Fibroblast of gingiva (primary cell): ENCODE measurements around the gene MIOS.

Experiments
- DNase-seq: peaks from one replicate; pipeline ENCODE4 v3.0.0-alpha.2; 2011; ENCODE audit warnings: low read depth

The MIOS gene

DNA sequence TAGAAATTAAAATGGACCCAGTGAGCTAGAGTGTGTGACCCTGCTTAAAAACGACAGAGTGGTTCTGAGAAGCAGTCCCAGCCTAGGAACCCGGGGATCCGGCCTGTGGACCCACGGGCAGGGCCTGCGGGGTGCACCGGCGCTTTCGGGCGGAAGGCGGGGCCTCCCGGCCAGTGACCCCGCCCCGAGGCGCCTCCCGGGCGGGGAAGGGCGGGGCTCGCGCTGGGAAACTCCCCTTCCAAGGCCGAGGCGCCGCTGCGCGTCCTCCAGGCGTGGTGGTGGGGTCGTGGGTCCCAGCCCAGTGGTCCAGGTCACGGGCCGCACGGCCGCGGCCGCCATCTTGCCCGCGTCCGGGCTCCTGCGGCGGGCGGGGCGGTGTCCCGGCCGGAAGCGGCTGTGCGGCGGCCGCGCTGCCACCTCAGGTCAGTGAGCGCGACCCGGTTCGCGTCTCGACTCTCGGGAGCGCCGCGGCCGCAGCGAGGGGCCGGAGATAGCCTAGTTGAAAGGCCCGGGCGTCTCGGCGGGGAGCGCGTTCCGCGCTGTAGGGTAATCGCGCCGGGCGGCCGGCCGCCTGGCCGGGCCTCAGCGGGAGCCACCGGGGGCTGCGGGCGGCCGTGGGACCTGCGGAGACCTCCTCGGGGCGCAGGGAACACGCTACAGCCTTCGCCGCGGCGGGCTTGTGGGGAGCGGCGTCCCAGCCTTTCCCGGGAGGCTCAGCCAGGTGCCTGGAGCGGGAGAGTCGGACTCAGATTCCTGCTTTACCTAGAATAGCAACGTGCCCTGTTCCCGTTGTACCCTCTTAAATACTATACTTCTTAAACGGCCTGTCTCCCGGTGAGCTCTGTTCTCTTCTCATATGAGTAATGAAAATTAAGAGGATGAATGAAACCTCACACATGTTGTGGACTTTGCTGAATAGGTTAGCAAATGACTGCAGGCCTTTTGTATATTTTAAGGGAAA lies at the start of gene MIOS:
TSS of gene MIOS (plus strand) at position 234 of the 961 bp plus-strand sequence. CDS start 5,592 bp downstream, outside the sequence.
- peak; percentile 84 for DNase-seq

DNA sequence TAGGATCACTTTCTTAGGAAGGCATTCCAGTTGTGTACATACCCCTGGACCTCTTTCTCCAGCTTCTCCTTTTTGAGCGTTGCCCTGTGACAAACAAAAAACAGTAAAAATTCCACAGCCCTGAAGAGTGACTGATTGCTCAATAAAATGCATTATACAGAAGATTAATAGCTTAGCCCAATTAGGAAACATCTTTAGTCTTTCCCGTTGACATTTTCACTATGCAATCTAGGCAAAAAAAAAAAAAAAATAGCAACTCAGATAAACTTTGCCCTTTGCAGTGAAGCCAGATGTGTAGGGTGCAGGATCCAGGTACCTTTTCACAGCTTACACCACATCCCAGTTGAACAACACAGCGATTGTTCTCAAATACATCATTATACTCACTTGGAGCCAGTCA lies 48.9 kb upstream of the MIOS start:
- DNase-seq = no peak

GRCh38 chr7:7519056-7519455 lies 47.6 kb upstream of the MIOS start:
- no peak for DNase-seq

- DNase-seq = no peak
Measured at GRCh38 chr7:7519528-7519927, 47.2 kb upstream of the MIOS start.

GRCh38 chr7:7521259-7521658 lies 45.4 kb upstream of the MIOS start:
- no peak for DNase-seq

DNA sequence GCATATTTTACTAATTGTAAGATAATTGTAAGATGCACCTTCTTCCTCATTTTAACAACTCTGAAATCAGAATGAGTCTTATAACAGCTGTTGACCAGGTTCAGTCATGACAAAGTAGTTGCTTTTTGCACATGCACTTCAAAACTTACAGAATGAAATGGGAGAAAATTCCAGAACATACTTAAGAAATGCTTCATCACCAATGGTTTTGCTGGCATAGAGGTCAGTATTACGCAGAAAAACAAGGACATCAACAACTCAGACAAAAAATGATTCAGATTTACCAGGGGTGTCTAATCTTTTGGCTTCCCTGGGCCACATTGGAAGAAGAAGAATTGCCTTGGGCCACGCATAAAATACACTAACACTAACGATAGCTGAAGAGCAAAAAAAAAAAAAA lies 44.3 kb upstream of the MIOS start:
- no peak for DNase-seq

- DNase-seq = peak; percentile 31
Measured at GRCh38 chr7:7524121-7524520, 42.6 kb upstream of the MIOS start.

- DNase-seq = no peak
Measured at GRCh38 chr7:7526006-7526405, 40.7 kb upstream of the MIOS start.

GRCh38 chr7:7527047-7527446 lies 39.6 kb upstream of the MIOS start:
- DNase-seq = no peak

GRCh38 chr7:7529328-7529727 lies 37.4 kb upstream of the MIOS start:
- no peak for DNase-seq

DNA sequence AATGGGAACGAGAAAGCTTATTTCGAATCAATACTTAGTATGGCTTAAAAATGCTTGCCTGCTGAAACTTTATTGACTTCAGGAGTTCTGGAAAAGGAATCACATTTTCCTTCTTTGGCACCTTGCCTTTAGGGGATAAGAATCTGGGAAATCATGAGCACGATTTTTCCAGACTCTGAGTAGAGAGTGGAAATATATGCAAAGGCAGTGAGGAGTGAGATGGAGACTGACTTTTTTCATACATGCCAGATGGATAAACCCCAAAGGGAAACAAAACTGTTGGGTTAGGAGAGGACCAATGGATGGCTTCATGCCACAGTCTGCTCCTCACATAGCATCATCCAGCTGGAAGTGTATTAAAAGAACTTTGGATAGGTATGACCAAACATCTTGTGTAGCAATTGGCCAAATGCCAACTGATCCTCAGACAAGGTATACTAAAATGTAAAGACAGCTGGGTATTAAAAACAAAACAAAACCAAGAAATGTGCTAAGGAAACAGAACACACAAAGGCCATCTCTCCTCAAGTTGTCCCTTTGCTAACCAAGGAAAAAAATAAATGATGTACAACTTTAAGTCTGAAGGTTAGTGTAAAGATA lies 32.8 kb upstream of the MIOS start:
- DNase-seq = no peak

DNA sequence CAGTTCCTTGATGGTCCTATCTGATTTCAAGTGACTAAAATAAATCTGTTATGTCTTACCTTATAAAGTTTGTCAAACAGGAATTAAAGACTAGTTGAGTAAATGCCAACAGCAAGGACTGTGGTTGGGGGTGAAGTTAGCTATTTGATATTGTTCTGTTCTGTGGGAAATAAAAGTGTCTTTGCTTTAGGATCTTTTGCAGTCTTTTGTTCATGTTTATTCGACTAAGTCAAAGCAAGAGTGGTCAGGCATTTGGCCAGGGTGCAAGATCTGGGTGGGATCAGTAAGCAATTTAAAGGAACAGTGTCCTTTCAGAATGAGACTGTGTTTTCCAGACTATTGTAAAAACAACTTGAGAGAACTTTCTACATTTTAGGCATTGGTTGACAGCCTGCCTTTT lies 31.0 kb upstream of the MIOS start, which contains the start of gene COL28A1:
TSS of gene COL28A1 (minus strand) at position 183 of the 400 bp plus-strand sequence. CDS start 2,998 bp downstream, outside the sequence.
- DNase-seq = no peak

DNA sequence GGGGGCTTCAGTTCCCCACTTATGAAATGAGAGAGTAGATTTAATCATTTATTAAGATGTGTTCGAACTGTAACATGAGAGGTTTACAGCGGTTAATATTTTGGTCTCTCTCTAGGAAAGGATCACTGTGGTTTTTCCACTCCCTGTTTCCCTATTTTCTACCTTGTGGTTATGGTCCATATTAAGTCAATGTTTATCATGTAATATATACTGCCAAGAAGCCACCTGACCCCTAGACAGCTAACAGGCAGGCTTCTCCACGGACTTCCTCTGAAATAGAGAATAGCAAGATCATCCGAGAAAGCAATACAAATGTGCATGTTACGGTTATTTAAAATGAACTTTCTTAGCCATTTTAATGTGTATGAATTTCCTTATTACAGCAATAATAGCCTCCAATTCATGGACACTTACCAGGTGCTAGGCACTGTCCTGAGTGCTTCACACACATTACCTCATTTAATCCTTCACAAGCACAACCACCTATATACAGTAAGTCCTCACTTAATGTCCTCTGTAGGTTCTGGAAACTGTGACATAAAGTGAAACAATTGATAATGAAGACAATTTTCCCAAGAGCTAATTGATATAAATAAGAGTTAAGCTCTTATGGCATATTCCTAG lies 30.2 kb upstream of the MIOS start:
- DNase-seq = no peak

DNA sequence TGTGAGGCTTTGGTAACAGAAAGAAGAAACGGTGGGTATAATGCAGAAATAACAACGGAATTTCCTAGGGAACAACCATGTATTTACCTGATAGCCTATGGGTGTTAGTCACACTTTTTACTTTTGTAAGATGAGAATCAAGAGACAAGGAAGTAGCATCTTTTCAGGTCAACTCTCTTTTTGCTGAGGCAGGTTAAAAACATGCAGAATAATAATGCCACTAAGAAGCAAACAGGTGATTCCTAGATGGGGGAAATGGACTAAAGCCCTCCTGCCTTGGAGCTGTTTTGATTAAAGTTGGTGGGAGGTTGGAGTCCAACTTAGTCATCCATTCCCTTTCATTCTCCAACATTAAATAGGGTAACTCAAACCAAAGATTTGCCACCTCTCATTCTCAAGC lies 29.0 kb upstream of the MIOS start:
- no peak for DNase-seq

- DNase-seq = no peak
Measured at GRCh38 chr7:7539152-7539551, 27.5 kb upstream of the MIOS start.

- DNase-seq = no peak
Measured at GRCh38 chr7:7539711-7540110, 27.0 kb upstream of the MIOS start.

GRCh38 chr7:7542251-7542835 lies 24.3 kb upstream of the MIOS start:
- no peak for DNase-seq

DNA sequence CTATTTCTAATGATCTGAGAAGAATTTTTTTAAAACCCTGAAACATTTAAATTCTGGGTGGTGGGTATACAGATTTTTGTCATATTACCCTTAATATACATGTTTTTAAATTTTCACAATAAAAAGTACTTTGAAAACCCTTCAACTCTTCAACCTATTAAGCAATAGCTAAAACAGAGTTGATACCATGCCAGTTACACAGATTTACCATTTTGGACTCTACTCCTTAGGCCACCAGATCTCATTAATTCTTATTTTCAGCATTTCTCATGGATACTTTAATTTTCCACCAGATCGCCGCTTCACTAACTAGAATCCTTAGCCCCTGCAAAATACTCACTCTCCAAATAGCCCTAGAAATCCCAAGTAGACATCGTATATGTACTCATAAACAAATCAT lies 18.3 kb upstream of the MIOS start:
- no peak for DNase-seq

DNA sequence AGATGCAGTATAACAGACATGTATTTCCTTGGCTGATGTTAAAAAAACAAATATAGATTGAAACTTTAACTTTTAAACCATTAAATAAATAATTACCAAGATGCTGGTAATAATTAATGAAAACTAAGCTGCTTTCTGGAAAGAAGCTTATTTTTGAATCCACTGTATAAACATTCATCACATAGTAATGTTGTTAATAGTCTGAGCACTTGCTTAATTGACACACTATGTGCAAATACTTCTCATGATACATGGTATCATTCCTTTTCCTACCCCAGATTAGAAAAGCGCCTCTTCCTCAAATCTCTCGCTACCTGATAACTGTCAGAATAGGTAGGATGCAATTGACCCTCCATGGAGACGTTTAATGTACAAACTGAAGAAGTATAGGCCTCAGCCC lies 16.0 kb upstream of the MIOS start:
- DNase-seq = no peak

DNA sequence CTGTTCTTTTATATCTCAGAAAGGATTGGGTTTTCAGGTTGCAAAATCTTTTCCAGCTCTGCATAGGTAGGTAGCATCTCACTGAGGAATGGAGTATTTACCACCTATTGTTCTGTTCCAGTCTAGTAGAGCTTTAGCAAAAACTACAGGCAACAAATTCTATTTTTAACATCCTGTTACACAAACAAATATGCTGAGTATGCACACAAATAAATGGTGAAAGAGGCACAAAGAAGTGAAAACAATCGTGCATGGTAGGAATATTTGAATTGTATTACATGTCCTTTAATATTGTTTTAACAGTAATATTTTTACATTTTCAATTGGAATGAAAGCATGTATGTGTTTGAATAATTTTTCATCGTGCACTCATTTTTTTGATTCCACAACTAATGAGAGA lies 14.5 kb upstream of the MIOS start:
- DNase-seq = no peak

DNA sequence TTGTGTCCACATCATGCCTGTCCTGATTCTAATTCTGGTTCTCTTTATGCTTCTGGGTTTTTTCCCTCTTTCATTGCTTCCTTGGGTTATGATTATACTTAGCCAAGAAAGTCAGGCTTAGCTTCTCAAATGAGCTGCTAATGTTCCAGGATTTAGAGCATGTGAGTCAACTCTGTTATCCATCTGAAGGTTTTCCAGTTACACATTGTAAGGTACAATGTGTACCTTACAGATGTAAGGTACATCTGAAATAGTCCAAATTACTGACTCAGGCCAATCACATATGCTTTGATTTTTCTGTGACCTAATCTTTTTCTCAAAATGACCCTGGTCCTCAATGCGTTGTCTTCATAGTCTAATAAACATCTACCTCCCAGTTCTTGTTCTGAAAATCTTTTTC lies 13.3 kb upstream of the MIOS start:
- DNase-seq = peak; percentile 16

DNA sequence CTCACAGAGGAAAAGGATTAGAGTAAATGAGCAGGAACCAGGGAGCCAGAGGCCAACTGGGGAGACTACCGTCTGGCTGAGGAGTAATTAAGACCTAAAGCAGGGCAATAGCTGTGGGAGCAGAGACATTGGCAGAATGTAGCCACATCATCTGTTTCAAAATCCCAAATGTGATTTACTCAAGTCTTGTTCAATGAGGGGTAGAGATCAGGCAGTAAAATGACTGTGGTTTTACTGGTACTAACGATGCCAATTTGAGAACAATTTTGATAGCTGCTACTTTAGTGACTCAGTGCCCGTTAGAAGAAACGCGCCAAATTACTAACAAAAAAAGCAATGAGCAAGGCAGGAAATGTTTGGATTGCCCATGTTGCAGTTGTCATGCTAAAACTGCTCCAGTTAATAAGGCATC lies 12.7 kb upstream of the MIOS start:
- peak; percentile 95 for DNase-seq
